Epithelial cell of proximal tubule (primary cell): ENCODE data around the gene ESCO1. TPM values are rescaled to one million over a fixed set of nuclear protein-coding genes. Genes with fewer than 3 reads are reported as not detected.

Experiments used
- DNase-seq: peaks from one replicate; pipeline ENCODE4 v3.0.0-alpha.2; 2011; ENCODE audit warnings: low read depth
- H3K4me3 ChIP-seq: 2 replicates; pipeline ENCODE4 v1.5.1; 2011; ENCODE audit warnings: low read depth, mild to moderate bottlenecking, low read length
- CTCF ChIP-seq: conservative IDR thresholded peaks from 2 replicates; pipeline ENCODE4 v1.5.1; 2012; ENCODE audit warnings: low read depth, mild to moderate bottlenecking, low read length
- total RNA-seq: library from RNA; depleted of rRNA; stranded (reverse); fragments of >200 nt; gene quantifications from 2 replicates; pipeline ENCODE4 v1.2.3, GENCODE V29; 2015

The ESCO1 gene
- total RNA-seq, 1 donor from 2014 or later: 12.3 TPM

- DNase-seq: no peak
- no peak overlapping the region for H3K4me3 ChIP-seq
Measured at GRCh38 chr18:21526463-21526862, 74.0 kb downstream of the ESCO1 start.

GRCh38 chr18:21525916-21526315 is 74.6 kb downstream of the ESCO1 start:
- TF ChIP-seq CTCF: no peak
- no peak overlapping the region for H3K4me3 ChIP-seq
- DNase-seq: no peak

More at GRCh38 chr18:21526463-21526862, 74.0 kb downstream of the ESCO1 start:
- TF ChIP-seq CTCF: no peak

GRCh38 chr18:21522530-21522929 is 78.0 kb downstream of the ESCO1 start:
- TF ChIP-seq CTCF: no peak
- DNase-seq: no peak
- H3K4me3 ChIP-seq: no peak overlapping the region

- no peak for DNase-seq
- TF ChIP-seq CTCF: no peak
- H3K4me3 ChIP-seq: no peak overlapping the region
Measured at GRCh38 chr18:21513741-21514140, 86.8 kb downstream of the ESCO1 start.

- no peak overlapping the region for H3K4me3 ChIP-seq
- TF ChIP-seq CTCF: no peak
- no peak for DNase-seq
Measured at GRCh38 chr18:21513292-21513691, 87.2 kb downstream of the ESCO1 start.

GRCh38 chr18:21509062-21509461 is 91.4 kb downstream of the ESCO1 start:
- H3K4me3 ChIP-seq: no peak overlapping the region
- peak; percentile 18 for TF ChIP-seq CTCF
- no peak for DNase-seq

- TF ChIP-seq CTCF: no peak
- no peak for DNase-seq
- no peak overlapping the region for H3K4me3 ChIP-seq
Measured at GRCh38 chr18:21507913-21508701, 92.4 kb downstream of the ESCO1 start.
